ENCODE measurements around the gene RACGAP1. TPM values are rescaled to one million over a fixed set of nuclear protein-coding genes. Genes with fewer than 3 reads are reported as not detected.

The RACGAP1 gene
- polyA plus RNA-seq, 1 of the 3 experiments (the other 2 are of a cell fraction): 21.5 TPM

- Histone ChIP-seq H3K27me3 (ENCODE audit: insufficient read depth) (no peaks in the 10 kb centered on the region), H4K20me1 (ENCODE audit: insufficient read depth) (no peaks in the 10 kb centered on the region), H3K4me2 (no peak overlapping the region), H3K4me3 (ENCODE audit: low read depth in 2 of 2, low read length in 1 of 2) (no peak overlapping the region), H3K9me2 (no peaks in the 10 kb centered on the region), H3K79me2 (ENCODE audit: insufficient read depth) (no peaks in the 10 kb centered on the region), H3K27ac (ENCODE audit: low read depth in 2 of 2, low read length in 1 of 2) (no peak overlapping the region), H3K9ac (no peak overlapping the region), H3K9me3 (no peaks in the 10 kb centered on the region), H3F3A (replicated peaks; ENCODE audit: insufficient read depth) (no peaks in the 10 kb centered on the region), H3K4me1 (ENCODE audit: control insufficient read depth in 1 of 2, insufficient read depth in 2 of 2, low read depth in 1 of 2, low read length in 1 of 2) (peaks cover 0 to 75% of the 10 kb centered on the region in 2 experiments; a peak in 2 of 4 replicates), H3K36me3 (replicated peaks in 1 of 2; ENCODE audit: control insufficient read depth in 1 of 2, insufficient read depth in 2 of 2, low read length in 1 of 2) (no peaks in the 10 kb centered on the region), H2AFZ (ENCODE audit: low read depth) (no peak overlapping the region)
- 92% methylated on average over 1 of the region's 2 CpGs for WGBS (ENCODE audit: low lambda C conversion rate)
- ChIA-PET CTCF (interaction anchor here (2.9 to 20.3 kb wide), 5 partner anchors 9 to 109 kb away, joined by 21 to 1401 read pairs (median 176); partner anchors contain the start of gene ASIC1), POLR2A (no interaction called here)
- TF ChIP-seq FOSL2 (IDR thresholded peaks at IDR 0.05; ENCODE audit: borderline replicate concordance, low read depth) (no peak), MXI1 (IDR thresholded peaks at IDR 0.05; ENCODE audit: low read depth, low read length) (no peak), CHD2 (IDR thresholded peaks at IDR 0.05; ENCODE audit: low read length, partially characterized antibody) (no peak), EP300 (IDR thresholded peaks at IDR 0.05; ENCODE audit: borderline replicate concordance in 1 of 2, low read depth in 1 of 2, low read length in 1 of 2) (no peak), SMC3 (IDR thresholded peaks at IDR 0.05; ENCODE audit: low read depth, low read length) (no peak), SIN3A (IDR thresholded peaks at IDR 0.05; ENCODE audit: borderline replicate concordance, low read depth, low read length) (no peak), GABPA (IDR thresholded peaks at IDR 0.05; ENCODE audit: low read depth) (no peak), CTCF (IDR thresholded peaks at IDR 0.05) (no peak), ZBTB33 (IDR thresholded peaks at IDR 0.05; ENCODE audit: borderline replicate concordance, low read depth) (no peak), YY1 (IDR thresholded peaks at IDR 0.05; ENCODE audit: low read depth) (no peak), TCF12 (IDR thresholded peaks at IDR 0.05) (no peak), MEF2A (IDR thresholded peaks at IDR 0.05; ENCODE audit: borderline replicate concordance, low read depth) (no peak), NFIC (IDR thresholded peaks at IDR 0.05; ENCODE audit: borderline replicate concordance) (no peak)
- TF ChIP-seq, protein P1, sequence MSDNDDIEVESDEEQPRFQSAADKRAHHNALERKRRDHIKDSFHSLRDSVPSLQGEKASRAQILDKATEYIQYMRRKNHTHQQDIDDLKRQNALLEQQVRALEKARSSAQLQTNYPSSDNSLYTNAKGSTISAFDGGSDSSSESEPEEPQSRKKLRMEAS (IDR thresholded peaks at IDR 0.05; ENCODE audit: low read depth): no peak
- TF ChIP-seq, protein P2, sequence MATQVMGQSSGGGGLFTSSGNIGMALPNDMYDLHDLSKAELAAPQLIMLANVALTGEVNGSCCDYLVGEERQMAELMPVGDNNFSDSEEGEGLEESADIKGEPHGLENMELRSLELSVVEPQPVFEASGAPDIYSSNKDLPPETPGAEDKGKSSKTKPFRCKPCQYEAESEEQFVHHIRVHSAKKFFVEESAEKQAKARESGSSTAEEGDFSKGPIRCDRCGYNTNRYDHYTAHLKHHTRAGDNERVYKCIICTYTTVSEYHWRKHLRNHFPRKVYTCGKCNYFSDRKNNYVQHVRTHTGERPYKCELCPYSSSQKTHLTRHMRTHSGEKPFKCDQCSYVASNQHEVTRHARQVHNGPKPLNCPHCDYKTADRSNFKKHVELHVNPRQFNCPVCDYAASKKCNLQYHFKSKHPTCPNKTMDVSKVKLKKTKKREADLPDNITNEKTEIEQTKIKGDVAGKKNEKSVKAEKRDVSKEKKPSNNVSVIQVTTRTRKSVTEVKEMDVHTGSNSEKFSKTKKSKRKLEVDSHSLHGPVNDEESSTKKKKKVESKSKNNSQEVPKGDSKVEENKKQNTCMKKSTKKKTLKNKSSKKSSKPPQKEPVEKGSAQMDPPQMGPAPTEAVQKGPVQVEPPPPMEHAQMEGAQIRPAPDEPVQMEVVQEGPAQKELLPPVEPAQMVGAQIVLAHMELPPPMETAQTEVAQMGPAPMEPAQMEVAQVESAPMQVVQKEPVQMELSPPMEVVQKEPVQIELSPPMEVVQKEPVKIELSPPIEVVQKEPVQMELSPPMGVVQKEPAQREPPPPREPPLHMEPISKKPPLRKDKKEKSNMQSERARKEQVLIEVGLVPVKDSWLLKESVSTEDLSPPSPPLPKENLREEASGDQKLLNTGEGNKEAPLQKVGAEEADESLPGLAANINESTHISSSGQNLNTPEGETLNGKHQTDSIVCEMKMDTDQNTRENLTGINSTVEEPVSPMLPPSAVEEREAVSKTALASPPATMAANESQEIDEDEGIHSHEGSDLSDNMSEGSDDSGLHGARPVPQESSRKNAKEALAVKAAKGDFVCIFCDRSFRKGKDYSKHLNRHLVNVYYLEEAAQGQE (IDR thresholded peaks at IDR 0.05; ENCODE audit: low read depth, low read length): no peak
- TF ChIP-seq, protein P3, sequence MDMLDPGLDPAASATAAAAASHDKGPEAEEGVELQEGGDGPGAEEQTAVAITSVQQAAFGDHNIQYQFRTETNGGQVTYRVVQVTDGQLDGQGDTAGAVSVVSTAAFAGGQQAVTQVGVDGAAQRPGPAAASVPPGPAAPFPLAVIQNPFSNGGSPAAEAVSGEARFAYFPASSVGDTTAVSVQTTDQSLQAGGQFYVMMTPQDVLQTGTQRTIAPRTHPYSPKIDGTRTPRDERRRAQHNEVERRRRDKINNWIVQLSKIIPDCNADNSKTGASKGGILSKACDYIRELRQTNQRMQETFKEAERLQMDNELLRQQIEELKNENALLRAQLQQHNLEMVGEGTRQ (IDR thresholded peaks at IDR 0.05; ENCODE audit: borderline replicate concordance, low read depth, low read length): no peak
- DNase-seq: no peak
Observed at GRCh38 chr12:49976557-49976956, 48.7 kb downstream of the RACGAP1 start.
